GM18951 (cell line): ENCODE data around the gene PMEPA1.

Experiments
- POLR2A ChIP-seq: IDR thresholded peaks from 4 replicates; pipeline ENCODE4 v1.6.1; 2011; ENCODE audit warnings: mild to moderate bottlenecking; ENCODE audit not compliant: insufficient read length, insufficient read depth; ENCODE audit errors: extremely low read depth
- in situ Hi-C: fragments of 300-500 bp; cut with MboI; formaldehyde crosslinking; loops from one replicate; pipeline ENCODE4 v1.12.0; 2022; ENCODE audit warnings: low sequenced_read_pairs, mixed read lengths, inconsistent platforms; ENCODE audit not compliant: unreplicated experiment

The PMEPA1 gene

DNA sequence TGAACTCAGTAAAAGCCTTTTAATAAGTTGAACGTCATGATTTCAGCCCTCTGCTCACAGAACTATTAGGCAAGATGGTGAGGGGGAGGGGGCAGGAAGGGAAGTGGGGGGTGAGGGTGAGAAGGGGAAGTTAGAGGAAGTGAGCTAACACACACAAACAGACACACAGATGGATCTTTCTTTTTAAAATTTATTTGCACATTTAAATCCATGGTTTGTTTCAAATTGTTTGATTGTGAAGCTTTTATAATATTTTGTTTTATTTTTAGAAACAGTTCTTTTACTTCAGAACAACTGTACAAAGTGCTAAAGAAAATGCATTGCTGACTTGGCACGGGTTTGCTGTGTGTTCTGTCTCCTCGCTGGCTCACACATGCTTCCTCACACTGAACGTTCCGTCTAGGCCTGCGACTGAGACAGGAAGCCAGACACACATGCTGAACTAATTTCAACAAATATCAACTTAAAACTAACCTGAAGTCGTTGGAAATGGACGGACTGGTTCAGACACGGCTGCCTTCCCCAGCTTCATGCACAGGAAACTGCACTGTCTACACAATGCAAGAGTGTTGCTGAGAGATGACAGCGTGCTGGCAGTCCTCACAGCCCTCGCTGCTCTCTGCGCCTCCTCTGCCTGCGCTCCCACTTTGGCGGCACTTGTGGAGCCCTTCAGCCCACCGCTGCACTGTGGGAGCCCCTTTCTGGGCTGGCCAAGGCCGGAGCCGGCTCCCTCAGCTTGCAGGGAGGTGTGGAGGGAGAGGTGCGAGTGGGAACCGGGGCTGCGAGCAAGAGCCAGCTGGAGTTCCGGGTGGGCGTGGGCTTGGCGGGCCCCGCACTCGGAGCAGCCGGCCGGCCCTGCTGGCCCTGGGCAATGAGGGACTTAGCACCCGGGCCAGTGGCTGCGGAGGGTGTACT lies 81.5 kb downstream of the PMEPA1 start:
- no peak for TF ChIP-seq POLR2A
- in situ Hi-C loops, result no loop called here

DNA sequence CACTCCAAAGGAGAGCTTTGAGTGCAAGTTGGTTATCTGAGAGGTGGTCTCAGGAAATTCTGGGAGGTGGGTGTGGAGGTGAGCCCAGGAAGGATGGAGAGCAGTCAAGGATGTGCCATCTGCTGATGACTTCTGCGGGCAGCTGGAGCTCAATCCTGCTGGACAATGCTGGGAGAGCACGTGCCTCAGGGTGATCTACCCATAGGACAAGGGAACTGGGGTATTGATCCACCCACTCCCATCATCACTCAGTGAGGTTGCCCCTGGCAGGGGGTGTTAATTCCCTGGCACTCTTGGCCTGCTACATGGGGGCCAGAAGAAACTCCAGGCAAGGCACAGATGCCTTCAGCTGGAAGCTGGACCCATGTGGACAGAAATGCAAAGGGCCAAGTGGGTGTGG lies 82.5 kb downstream of the PMEPA1 start:
- in situ Hi-C loops, result no loop called here
- TF ChIP-seq POLR2A, result no peak

DNA sequence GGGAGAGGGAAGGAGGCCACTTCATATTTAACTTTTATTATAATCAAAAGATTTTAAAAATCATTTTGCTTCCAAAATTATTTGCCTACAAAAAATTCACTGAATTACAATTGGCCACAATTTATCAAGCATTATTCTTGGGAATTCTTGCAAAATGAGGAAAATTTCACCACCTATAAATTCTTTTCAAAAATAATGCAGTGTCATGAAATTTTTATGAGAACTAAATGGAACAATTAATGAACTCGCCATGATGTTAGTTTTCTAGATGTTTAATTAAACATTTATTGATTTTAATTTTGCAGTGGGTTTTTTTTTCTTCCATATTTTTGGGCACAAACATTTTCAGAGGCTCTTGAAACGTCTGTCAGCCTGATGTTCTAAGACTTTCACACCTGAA lies 83.8 kb downstream of the PMEPA1 start:
- in situ Hi-C loops, result no loop called here
- TF ChIP-seq POLR2A, result no peak

DNA sequence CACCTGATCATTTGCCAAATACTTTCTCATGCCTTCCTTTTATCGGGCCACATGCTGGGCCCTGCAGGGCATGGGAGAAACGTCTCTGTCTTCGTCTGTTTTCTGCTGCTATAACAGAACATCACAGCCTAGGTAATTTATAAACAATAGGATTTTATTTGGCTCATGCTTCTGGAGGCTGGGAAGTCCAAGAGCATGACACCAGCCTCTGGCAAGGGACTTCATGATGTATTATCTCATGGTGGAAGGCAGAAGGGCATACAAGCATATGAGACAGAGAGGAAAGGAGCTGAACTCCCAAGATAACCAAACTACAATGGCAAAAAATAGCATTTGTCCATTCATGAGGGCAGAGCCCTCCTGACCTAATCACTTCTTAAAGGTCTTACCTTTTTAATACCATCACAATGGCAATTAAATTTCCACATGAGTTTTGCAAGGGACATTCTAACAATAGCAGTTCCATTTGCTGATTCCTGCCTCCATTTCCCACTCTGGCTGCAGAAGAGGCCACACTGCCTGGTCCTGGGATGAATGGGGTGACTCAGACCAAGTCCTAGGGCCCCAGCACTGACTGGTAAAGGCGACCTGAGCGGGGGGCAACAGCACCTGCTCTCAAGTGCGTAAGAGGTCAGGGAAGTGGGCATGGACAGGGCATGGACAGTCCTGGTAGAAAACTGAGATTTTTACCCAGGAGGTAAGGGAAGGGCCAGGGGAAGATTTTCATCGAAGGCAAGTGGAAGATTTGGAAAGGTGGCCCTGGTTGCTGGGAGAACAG lies 84.4 kb downstream of the PMEPA1 start:
- in situ Hi-C loops, result no loop called here
- TF ChIP-seq POLR2A, result no peak

DNA sequence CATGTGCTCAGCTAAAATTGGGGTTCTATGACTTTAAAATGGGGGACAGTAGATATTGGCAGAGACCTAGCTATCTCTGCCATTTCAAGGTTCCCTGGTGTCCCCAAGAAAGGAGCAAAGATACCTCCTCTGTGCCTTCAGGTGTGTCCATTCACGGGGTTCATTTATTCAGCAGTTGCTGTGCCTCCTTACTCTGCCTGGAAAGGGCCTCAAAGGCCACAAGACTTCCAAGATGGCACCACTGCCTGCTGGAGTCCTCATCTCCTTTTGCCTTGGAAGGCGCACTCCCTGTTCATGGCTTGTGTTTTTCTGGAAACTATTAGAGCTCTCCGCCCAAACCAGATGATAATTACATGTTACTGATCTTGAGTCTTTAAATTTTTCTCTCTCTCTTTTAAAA lies 85.7 kb downstream of the PMEPA1 start:
- no peak for TF ChIP-seq POLR2A
- in situ Hi-C loops, result no loop called here

DNA sequence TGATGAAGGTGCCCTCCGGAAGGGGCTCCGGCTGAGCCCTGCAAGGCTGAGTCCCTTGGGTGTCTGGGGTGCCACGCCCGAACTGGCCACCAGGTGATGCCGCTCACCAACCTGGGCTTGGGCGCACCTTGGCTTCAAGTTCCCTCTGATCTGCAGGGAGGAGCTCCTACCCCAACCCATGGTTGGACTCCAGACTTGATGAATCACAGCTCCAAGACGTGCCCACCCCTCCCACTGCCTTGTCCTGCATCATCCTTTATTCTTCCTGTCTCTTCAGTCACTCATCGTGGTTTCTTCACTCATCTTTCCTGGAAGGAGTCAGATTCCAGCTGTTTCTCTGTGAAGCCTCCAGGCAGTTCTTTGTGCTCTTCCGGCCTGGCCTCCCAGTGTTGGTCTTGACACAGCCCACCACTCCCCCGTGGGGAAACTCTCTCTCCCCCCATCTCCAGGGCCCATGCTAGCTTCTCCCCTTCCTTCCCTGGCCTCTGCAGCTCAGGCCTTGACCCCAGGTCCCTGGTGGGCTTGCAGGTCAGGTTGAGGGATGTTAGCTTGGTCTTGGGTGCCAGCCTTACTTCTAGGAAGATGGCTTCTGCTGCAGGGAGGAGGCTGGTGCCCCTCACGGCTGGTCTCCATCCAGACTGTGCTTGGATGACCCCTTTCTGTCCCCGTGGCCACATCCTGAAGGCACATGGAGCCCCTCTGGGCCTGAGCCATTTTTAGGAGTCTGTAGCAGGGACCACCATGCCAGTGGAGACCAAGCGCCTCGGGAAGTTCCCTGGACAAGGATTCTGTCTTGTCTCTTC lies 87.0 kb downstream of the PMEPA1 start:
- in situ Hi-C loops, result no loop called here
- no peak for TF ChIP-seq POLR2A

DNA sequence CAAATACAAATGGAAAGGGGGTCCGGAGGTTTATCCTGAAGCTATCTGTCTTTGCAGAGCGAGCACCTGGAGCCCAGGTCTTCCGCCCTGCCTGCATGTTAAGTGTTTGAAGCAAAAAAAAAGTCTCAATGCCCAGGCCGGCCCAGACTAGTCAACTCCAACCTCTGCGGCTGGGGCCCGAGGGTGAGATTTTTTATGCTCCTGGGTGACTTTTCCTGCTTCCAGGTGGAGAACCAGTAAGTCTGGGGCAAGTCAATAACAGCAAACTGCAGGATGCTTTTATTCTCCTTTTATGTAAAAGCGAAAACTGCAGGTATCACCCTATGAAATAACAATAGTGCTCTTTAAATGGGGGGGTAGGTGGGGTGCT lies 87.6 kb downstream of the PMEPA1 start:
- TF ChIP-seq POLR2A, result no peak
- in situ Hi-C loops, result no loop called here

DNA sequence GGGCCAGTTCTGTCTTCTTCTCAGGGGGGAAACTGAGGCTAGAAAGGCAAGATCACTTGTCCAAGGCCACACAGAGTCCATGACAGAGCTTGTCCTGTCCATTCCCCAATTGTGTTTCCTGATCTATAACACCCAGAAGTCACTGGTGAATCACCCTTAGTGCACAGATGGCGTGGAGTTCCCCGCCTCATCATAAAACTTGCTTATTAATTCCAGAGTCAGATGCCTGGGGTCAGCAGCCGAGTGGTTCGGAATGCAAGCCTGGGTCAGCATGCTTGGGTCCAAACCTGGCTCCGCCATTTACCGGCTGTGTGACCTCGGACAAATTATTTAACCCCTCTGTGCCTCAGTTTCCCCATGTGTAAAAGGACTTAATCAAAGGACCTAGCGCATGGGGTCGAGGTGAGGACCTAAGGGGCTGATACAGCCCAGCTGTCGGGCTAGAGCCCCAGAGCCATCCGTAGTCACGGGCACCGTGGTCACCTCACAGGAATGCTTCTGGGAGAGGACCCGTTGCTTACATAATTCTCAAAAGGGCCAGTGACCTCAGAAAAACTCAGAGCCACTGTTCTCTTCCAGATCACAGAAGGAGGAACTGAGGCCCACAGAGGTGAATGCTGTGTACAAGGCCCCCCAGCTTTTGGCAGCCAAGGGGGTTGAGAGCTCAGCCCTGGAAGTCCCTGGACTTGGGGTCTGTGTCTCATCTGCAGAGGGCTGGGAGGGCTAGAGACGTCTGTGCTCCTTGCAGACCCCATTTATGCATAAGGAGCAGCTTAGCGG lies 88.2 kb downstream of the PMEPA1 start:
- in situ Hi-C loops, result no loop called here
- TF ChIP-seq POLR2A, result no peak

DNA sequence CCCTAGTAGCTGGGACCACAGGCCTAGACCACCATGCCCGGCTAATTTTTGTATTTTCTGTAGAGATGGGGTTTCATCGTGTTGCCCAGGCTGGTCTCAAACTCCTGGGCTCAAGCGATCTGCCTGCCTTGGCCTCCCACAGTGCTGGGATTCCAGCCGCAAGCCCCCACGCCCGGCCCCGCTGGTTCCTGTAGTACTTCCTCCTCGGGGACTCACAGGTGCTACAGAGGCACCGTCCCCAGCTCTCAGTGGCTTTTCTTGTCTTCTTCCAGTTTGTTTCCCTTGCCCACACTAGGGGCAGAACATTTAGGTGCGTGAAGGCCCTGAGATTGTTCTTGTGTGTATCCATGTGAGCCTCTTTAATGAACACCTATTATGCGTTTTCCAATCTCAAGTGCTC lies 88.8 kb downstream of the PMEPA1 start:
- in situ Hi-C loops, result no loop called here
- TF ChIP-seq POLR2A, result no peak

DNA sequence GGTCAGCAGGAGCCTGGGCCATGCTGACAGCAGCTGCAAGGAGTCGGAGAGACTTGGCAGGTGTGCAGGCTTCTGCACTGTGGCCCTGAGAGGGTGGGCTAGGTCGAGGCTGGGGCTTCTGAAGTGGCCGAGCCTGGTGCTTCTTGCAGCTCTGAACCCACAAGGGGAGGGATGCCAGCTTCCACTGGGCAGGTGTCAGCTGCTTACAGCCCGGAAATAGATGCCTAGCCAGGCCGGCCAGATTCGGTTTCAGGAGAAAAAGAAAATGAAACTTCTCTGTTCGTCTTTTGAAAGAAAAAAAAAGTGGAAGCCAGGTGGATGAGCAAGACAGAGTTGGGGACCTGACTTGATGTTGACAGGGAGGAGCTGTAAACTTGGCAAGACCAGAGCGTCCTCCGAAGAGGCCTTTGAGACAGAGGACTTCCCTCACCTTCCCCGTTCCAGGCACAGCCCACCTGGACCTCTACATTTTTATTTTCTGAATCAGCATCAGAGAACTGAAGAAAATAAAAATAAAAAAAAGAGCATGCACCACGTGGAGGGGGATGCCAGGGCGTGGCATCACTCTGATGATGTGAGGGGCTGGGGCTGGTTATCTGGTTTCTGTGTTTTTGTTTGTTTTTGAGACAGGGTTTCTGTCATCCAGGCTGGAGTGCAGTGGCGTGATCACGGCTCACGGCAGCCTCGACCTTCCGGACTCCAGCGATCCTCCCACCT lies 89.4 kb downstream of the PMEPA1 start, which contains the start of gene ZBP1:
TSS of gene ZBP1 (minus strand) at position 153 of the 717 bp plus-strand sequence. CDS start at position 22, 131 bp downstream.
- TF ChIP-seq POLR2A, result peak; percentile 59
- in situ Hi-C loops, result no loop called here

DNA sequence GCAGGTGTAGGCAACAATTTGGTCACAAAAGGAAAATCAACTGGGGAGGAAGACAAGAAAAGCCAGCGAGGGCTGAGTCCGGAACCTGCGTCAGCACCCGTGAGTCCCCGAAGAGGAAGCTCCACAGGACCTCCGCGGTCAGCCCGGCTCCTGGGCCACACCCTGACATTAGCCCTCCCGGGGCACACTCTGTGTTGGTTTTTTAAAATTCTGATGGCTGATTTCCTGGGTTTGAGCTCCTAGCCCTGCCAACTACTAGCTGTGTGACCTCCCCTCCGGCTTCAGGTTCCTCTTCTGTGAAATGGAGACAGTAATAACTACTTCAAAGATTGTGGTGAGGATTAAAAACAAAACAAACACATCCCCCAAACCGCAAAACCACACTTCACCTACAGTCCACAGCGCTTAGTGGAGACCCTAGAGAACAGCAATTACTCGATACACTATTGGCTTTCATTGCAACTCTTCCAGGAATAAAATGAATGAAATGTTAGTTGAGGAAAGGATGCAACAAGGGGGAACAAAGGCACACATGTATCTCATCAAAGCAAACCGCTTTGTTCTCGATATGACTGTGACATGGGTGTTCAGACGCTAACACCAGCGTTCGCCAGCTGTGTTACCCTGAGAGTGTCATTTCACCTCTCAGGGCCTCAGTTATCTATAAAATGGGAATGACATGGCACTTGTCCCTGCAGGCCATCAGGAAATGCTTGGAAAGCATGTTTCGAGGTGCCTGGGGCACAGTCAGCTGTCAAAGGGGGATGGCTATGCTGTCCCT lies 90.6 kb downstream of the PMEPA1 start:
- TF ChIP-seq POLR2A, result peak; percentile 45
- in situ Hi-C loops, result no loop called here
